ENCODE data around the gene SPATA3. TPM values are rescaled to one million over a fixed set of nuclear protein-coding genes. Genes with fewer than 3 reads are reported as not detected.

SPATA3 gene
- polyA plus RNA-seq, 1 donor (not counting 4 experiments of a cell fraction or from before 2014, with no cell fraction given) = not detected

GRCh38 chr2:231007286-231008098 is 11.6 kb downstream of the SPATA3 start:
- Histone ChIP-seq H4K20me1 (ENCODE audit: control insufficient read depth, extremely low read depth, insufficient read depth, low read length) (no peaks in the 10 kb centered on the region), H3K27ac (ENCODE audit: control insufficient read depth, insufficient read depth, low read length) (no peak overlapping the region), H3K9me3 (ENCODE audit: control insufficient read depth, low read depth, low read length) (peaks cover 2% of the 10 kb centered on the region), H3K79me2 (ENCODE audit: control insufficient read depth, insufficient read depth, low read length) (no peaks in the 10 kb centered on the region), H3K4me1 (ENCODE audit: control insufficient read depth, extremely low read depth, insufficient read depth, low read length) (no peaks in the 10 kb centered on the region), H3K4me3 (ENCODE audit: control insufficient read depth in 2 of 3, extremely low read depth in 1 of 3, insufficient read depth in 2 of 3, low read depth in 1 of 3, low read length in 3 of 3) (no peak overlapping the region), H3K9me1 (ENCODE audit: control insufficient read depth, extremely low read depth, insufficient read depth, low read length) (no peaks in the 10 kb centered on the region), H3K36me3 (ENCODE audit: control insufficient read depth in 2 of 2, extremely low read depth in 1 of 2, insufficient read depth in 2 of 2, low read length in 2 of 2) (no peaks in the 10 kb centered on the region), H3K9ac (ENCODE audit: control insufficient read depth, extremely low read depth, insufficient read depth, low read length) (no peak overlapping the region), H2AFZ (ENCODE audit: control insufficient read depth, low read length) (no peak overlapping the region), H3K27me3 (ENCODE audit: control insufficient read depth, extremely low read depth, insufficient read depth, low read length) (peaks cover 31% of the 10 kb centered on the region), H3K4me2 (ENCODE audit: control insufficient read depth, extremely low read depth, insufficient read depth, low read depth, low read length) (no peak overlapping the region)
- no peak for DNase-seq (ENCODE audit: low read depth, low spot score)
- FAIRE-seq = no peak
- no peak for TF ChIP-seq CTCF (optimal IDR thresholded peaks at IDR 0.05 in 1 of 3, IDR thresholded peaks at IDR 0.05 in 1 of 3, conservative IDR thresholded peaks at IDR 0.05 in 1 of 3; ENCODE audit: extremely low read depth in 1 of 3, insufficient read depth in 2 of 3, low read length in 3 of 3)
- TF ChIP-seq EZH2 (IDR thresholded peaks at IDR 0.05; ENCODE audit: low read length) = no peak
- dilution Hi-C loops (cut with MboI; ENCODE audit: extremely low pct_ligation_motif_present, low sequenced_read_pairs) = no loop called here

GRCh38 chr2:231008131-231008530 is 12.2 kb downstream of the SPATA3 start:
- H3K79me2 ChIP-seq (ENCODE audit: control insufficient read depth, insufficient read depth, low read length) = no peaks in the 10 kb centered on the region
- dilution Hi-C loops (cut with MboI; ENCODE audit: extremely low pct_ligation_motif_present, low sequenced_read_pairs) = no loop called here
- H3K27ac ChIP-seq (ENCODE audit: control insufficient read depth, insufficient read depth, low read length) = no peak overlapping the region
- H3K9me1 ChIP-seq (ENCODE audit: control insufficient read depth, extremely low read depth, insufficient read depth, low read length) = no peaks in the 10 kb centered on the region
- peaks cover 26% of the 10 kb centered on the region for H3K27me3 ChIP-seq (ENCODE audit: control insufficient read depth, extremely low read depth, insufficient read depth, low read length)
- no peak overlapping the region for H3K4me3 ChIP-seq (ENCODE audit: control insufficient read depth in 2 of 3, extremely low read depth in 1 of 3, insufficient read depth in 2 of 3, low read depth in 1 of 3, low read length in 3 of 3)
- H3K4me1 ChIP-seq (ENCODE audit: control insufficient read depth, extremely low read depth, insufficient read depth, low read length) = no peaks in the 10 kb centered on the region
- H3K9ac ChIP-seq (ENCODE audit: control insufficient read depth, extremely low read depth, insufficient read depth, low read length) = no peak overlapping the region
- no peak overlapping the region for H3K4me2 ChIP-seq (ENCODE audit: control insufficient read depth, extremely low read depth, insufficient read depth, low read depth, low read length)
- H2AFZ ChIP-seq (ENCODE audit: control insufficient read depth, low read length) = no peak overlapping the region
- no peaks in the 10 kb centered on the region for H3K36me3 ChIP-seq (ENCODE audit: control insufficient read depth in 2 of 2, extremely low read depth in 1 of 2, insufficient read depth in 2 of 2, low read length in 2 of 2)
- no peak for DNase-seq (ENCODE audit: low read depth, low spot score)
- H3K9me3 ChIP-seq (ENCODE audit: control insufficient read depth, low read depth, low read length) = peaks cover 2% of the 10 kb centered on the region
- no peaks in the 10 kb centered on the region for H4K20me1 ChIP-seq (ENCODE audit: control insufficient read depth, extremely low read depth, insufficient read depth, low read length)
- no peak for TF ChIP-seq EZH2 (IDR thresholded peaks at IDR 0.05; ENCODE audit: low read length)
- TF ChIP-seq CTCF (optimal IDR thresholded peaks at IDR 0.05 in 1 of 3, IDR thresholded peaks at IDR 0.05 in 1 of 3, conservative IDR thresholded peaks at IDR 0.05 in 1 of 3; ENCODE audit: extremely low read depth in 1 of 3, insufficient read depth in 2 of 3, low read length in 3 of 3) = no peak
- no peak for FAIRE-seq

All from keratinocyte (primary cell).